Measurements from ENCODE around the gene CCDC142.
"Not testable (repeated sequence)": the region's sequence is repeated elsewhere in the genome, so short reads cannot be mapped to it uniquely, and the experiment has no call there.

CCDC142 gene

GRCh38 chr2:74447230-74447999 lies 35.4 kb downstream of the CCDC142 start:
- no peak for DNase-seq (ENCODE audit: extremely low read depth in 1 of 2, low read depth in 1 of 2)

- no peak for DNase-seq (ENCODE audit: extremely low read depth in 1 of 2, low read depth in 1 of 2)
Observed at GRCh38 chr2:74444498-74445318, 38.1 kb downstream of the CCDC142 start.

- DNase-seq (ENCODE audit: extremely low read depth in 1 of 2, low read depth in 1 of 2) = not testable (repeated sequence)
Observed at GRCh38 chr2:74442483-74443297, 40.1 kb downstream of the CCDC142 start.

- DNase-seq (ENCODE audit: extremely low read depth in 1 of 2, low read depth in 1 of 2) = no peak
Observed at GRCh38 chr2:74441690-74442482, 40.9 kb downstream of the CCDC142 start, which contains the start of gene RTKN. Gene RTKN, minus strand, starts transcription at chr2:74441937. Its CDS starts 121 bp downstream, at chr2:74441816.

GRCh38 chr2:74441170-74441689 lies 41.6 kb downstream of the CCDC142 start:
- no peak for DNase-seq (ENCODE audit: extremely low read depth in 1 of 2, low read depth in 1 of 2)

GRCh38 chr2:74440378-74441169 lies 42.2 kb downstream of the CCDC142 start:
- no peak for DNase-seq (ENCODE audit: extremely low read depth in 1 of 2, low read depth in 1 of 2)

GRCh38 chr2:74439803-74440377 lies 42.9 kb downstream of the CCDC142 start:
- no peak for DNase-seq (ENCODE audit: extremely low read depth in 1 of 2, low read depth in 1 of 2)

- no peak for DNase-seq (ENCODE audit: extremely low read depth in 1 of 2, low read depth in 1 of 2)
Observed at GRCh38 chr2:74439373-74439772, 43.4 kb downstream of the CCDC142 start.

GRCh38 chr2:74438248-74438647 lies 44.5 kb downstream of the CCDC142 start:
- DNase-seq (ENCODE audit: extremely low read depth in 1 of 2, low read depth in 1 of 2) = no peak

GRCh38 chr2:74436848-74437695 lies 45.7 kb downstream of the CCDC142 start:
- no peak for DNase-seq (ENCODE audit: extremely low read depth in 1 of 2, low read depth in 1 of 2)

GRCh38 chr2:74436111-74436805 lies 46.5 kb downstream of the CCDC142 start:
- no peak for DNase-seq (ENCODE audit: extremely low read depth in 1 of 2, low read depth in 1 of 2)

- no peak for DNase-seq (ENCODE audit: extremely low read depth in 1 of 2, low read depth in 1 of 2)
Observed at GRCh38 chr2:74430502-74430901, 52.3 kb downstream of the CCDC142 start.

GRCh38 chr2:74429487-74430451 lies 53.0 kb downstream of the CCDC142 start:
- no peak for DNase-seq (ENCODE audit: extremely low read depth in 1 of 2, low read depth in 1 of 2)

GRCh38 chr2:74428675-74429074 lies 54.1 kb downstream of the CCDC142 start:
- DNase-seq (ENCODE audit: extremely low read depth in 1 of 2, low read depth in 1 of 2) = no peak

GRCh38 chr2:74427551-74427950 lies 55.2 kb downstream of the CCDC142 start:
- DNase-seq (ENCODE audit: extremely low read depth in 1 of 2, low read depth in 1 of 2) = no peak

- no peak for DNase-seq (ENCODE audit: extremely low read depth in 1 of 2, low read depth in 1 of 2)
Observed at GRCh38 chr2:74426181-74426758, 56.5 kb downstream of the CCDC142 start.
